HG03432 (cell line): ENCODE data around the gene YDJC.
A peak's percentile ranks its signal among the peaks of the same experiment; 100 is the strongest.
"Not testable (repeated sequence)": the region's sequence is repeated elsewhere in the genome, so short reads cannot be mapped to it uniquely, and the experiment has no call there.

Source experiments
- ATAC-seq: cut with Tn5 transposase; IDR thresholded peaks from one replicate; pipeline ENCODE4 v1.9.1; 2021; ENCODE audit warnings: mild to moderate bottlenecking, moderate library complexity; ENCODE audit not compliant: unreplicated experiment

YDJC gene

GRCh38 chr22:21629255-21630149 is at the start of gene YDJC:
YDJC (minus strand) TSS chr22:21630022; CDS start chr22:21630014, 8 bp downstream.
- peak; percentile 80 for ATAC-seq

GRCh38 chr22:21679383-21679782 is 49.6 kb upstream of the YDJC start:
- no peak for ATAC-seq

GRCh38 chr22:21678842-21679241 is 49.0 kb upstream of the YDJC start:
- ATAC-seq, result not testable (repeated sequence)

GRCh38 chr22:21677606-21678443 is 48.0 kb upstream of the YDJC start:
- ATAC-seq, result no peak

GRCh38 chr22:21674638-21675245 is 44.9 kb upstream of the YDJC start:
- ATAC-seq, result no peak

- no peak for ATAC-seq
Measured at GRCh38 chr22:21673534-21674321, 43.9 kb upstream of the YDJC start.

GRCh38 chr22:21672107-21672629 is 42.3 kb upstream of the YDJC start:
- no peak for ATAC-seq

- ATAC-seq, result no peak
Measured at GRCh38 chr22:21669026-21669425, 39.2 kb upstream of the YDJC start.

- no peak for ATAC-seq
Measured at GRCh38 chr22:21666786-21667185, 37.0 kb upstream of the YDJC start.

GRCh38 chr22:21665047-21665851 is 35.4 kb upstream of the YDJC start:
- peak; percentile 3 for ATAC-seq

GRCh38 chr22:21663738-21664137 is 33.9 kb upstream of the YDJC start:
- no peak for ATAC-seq

GRCh38 chr22:21661991-21662390 is 32.2 kb upstream of the YDJC start:
- ATAC-seq, result no peak

- ATAC-seq, result no peak
Measured at GRCh38 chr22:21660904-21661303, 31.1 kb upstream of the YDJC start.

GRCh38 chr22:21659864-21660525 is 30.2 kb upstream of the YDJC start:
- no peak for ATAC-seq

GRCh38 chr22:21657360-21658032 is 27.7 kb upstream of the YDJC start:
- peak; percentile 78 for ATAC-seq

- no peak for ATAC-seq
Measured at GRCh38 chr22:21657020-21657359, 27.2 kb upstream of the YDJC start.

GRCh38 chr22:21652547-21653545 is 23.0 kb upstream of the YDJC start:
- peak; percentile 3 for ATAC-seq
